Spleen (tissue), 7 donors: ENCODE measurements around the gene TENM4.
"Not testable (repeated sequence)": the region's sequence is repeated elsewhere in the genome, so short reads cannot be mapped to it uniquely, and the experiment has no call there.

Experiments used
- POLR2A ChIP-seq, 3 donors: fragments of 450-650 bp; IDR thresholded peaks; one replicate each; pipeline ENCODE4 v1.5.1; 2017; ENCODE audit warnings: antibody characterized with exemption in 3 of 3, mild to moderate bottlenecking in 1 of 3
- TF ChIP-seq, protein P1 (sequence below), 11 experiments: fragments of 200-600 bp in 7 of 11; fragments of 450-650 bp in 4 of 11; sonication (generic) in 4 of 11; IDR thresholded peaks in 8 of 11; conservative IDR thresholded peaks in 3 of 11; 1 replicate in 7 of 11; 2 replicates in 4 of 11; pipeline versions ENCODE4 v1.4.0 to v1.8.0; 2016 to 2021; ENCODE audit warnings: antibody characterized with exemption in 11 of 11, inconsistent platforms in 4 of 11, mild to moderate bottlenecking in 1 of 11
- donor health status: DM: no; HTN: no; CAD: no; lungs with moderate emphysema.
- donor health status: DM: no; HTN: no; CAD: no.
- donor health status: DM: no; HTN: no; CAD: no.

DNA sequence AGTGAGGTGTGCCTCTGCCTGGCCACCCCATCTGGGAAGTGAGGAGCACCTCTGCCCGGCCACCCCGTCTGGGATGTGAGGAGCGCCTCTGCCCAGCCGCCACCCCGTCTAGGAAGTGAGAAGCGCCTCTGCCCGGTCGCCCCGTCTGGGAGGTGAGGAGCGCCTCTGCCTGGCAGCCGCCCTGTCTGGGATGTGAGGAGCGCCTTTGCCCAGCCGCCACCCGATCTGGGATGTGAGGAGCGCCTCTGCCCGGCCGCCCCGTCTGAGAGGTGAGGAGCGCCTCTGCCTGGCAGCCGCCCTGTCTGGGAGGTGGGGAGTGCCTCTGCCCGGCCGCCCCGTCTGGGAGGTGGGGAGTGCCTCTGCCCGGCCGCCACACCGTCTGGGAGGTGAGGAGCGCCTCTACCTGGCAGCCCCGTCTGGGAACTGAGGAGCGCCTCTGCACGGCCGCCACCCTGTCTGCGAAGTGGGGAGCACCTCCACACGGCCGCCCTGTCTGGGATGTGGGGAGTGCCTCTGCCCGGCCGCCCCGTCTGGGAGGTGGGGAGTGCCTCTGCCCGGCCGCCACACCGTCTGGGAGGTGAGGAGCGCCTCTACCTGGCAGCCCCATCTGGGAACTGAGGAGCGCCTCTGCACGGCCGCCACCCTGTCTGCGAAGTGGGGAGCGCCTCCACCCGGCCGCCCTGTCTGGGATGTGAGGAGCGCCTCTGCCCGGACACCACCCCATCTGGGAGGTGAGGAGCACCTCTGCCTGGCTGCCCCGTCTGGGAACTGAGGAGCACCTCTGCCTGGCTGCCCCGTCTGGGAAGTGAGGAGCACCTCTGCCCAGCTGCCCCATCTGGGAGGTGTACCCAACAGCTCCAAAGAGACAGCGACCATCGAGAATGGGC lies 561.5 kb downstream of the TENM4 start:
- TF ChIP-seq, protein P1, sequence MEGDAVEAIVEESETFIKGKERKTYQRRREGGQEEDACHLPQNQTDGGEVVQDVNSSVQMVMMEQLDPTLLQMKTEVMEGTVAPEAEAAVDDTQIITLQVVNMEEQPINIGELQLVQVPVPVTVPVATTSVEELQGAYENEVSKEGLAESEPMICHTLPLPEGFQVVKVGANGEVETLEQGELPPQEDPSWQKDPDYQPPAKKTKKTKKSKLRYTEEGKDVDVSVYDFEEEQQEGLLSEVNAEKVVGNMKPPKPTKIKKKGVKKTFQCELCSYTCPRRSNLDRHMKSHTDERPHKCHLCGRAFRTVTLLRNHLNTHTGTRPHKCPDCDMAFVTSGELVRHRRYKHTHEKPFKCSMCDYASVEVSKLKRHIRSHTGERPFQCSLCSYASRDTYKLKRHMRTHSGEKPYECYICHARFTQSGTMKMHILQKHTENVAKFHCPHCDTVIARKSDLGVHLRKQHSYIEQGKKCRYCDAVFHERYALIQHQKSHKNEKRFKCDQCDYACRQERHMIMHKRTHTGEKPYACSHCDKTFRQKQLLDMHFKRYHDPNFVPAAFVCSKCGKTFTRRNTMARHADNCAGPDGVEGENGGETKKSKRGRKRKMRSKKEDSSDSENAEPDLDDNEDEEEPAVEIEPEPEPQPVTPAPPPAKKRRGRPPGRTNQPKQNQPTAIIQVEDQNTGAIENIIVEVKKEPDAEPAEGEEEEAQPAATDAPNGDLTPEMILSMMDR (IDR thresholded peaks at IDR 0.05 in 8 of 11, conservative IDR thresholded peaks at IDR 0.05 in 3 of 11) = not testable (repeated sequence)
- TF ChIP-seq POLR2A (IDR thresholded peaks at IDR 0.05) = not testable (repeated sequence)
